Glutamatergic neuron (in vitro differentiated cells): ENCODE measurements around the gene KIAA0232. TPM values are rescaled to one million over a fixed set of nuclear protein-coding genes. Genes with fewer than 3 reads are reported as not detected.

ENCODE experiments used
- DNase-seq: peaks from one replicate; pipeline ENCODE4 v3.0.0; 2022
- H3K27ac Mint-ChIP-seq: one replicate; pipeline ENCODE4 v1.8.0; 2020; ENCODE audit warnings: mild to moderate bottlenecking, mixed read lengths, inconsistent platforms; ENCODE audit not compliant: unreplicated experiment
- H3K27me3 Mint-ChIP-seq: one replicate; pipeline ENCODE4 v1.8.0; 2020; ENCODE audit warnings: mild to moderate bottlenecking, moderate library complexity, mixed read lengths, inconsistent platforms; ENCODE audit not compliant: unreplicated experiment
- H3K36me3 Mint-ChIP-seq: one replicate; pipeline ENCODE4 v1.8.0; 2020; ENCODE audit warnings: mild to moderate bottlenecking, mixed read lengths, inconsistent platforms; ENCODE audit not compliant: unreplicated experiment
- H3K4me1 Mint-ChIP-seq: one replicate; pipeline ENCODE4 v1.8.0; 2020; ENCODE audit warnings: mild to moderate bottlenecking, low read depth, mixed read lengths, inconsistent platforms; ENCODE audit not compliant: unreplicated experiment
- H3K4me3 Mint-ChIP-seq: one replicate; pipeline ENCODE4 v1.8.0; 2020; ENCODE audit warnings: mild to moderate bottlenecking, mixed read lengths, inconsistent platforms; ENCODE audit not compliant: unreplicated experiment
- H3K9me3 Mint-ChIP-seq: one replicate; pipeline ENCODE4 v1.8.0; 2020; ENCODE audit warnings: mild to moderate bottlenecking, moderate library complexity, mixed read lengths, inconsistent platforms; ENCODE audit not compliant: unreplicated experiment
- total RNA-seq: library from RNA; stranded (reverse); fragmentation: NEBNext Ultra II Directional; extraction: Animal tissue kit (Norgen Biotek cat#: 25700); gene quantifications from one replicate; pipeline ENCODE4 v1.2.1, GENCODE V29; 2021; ENCODE audit not compliant: unreplicated experiment
- TF ChIP-seq, protein P1 (sequence below): fragments of 200-600 bp; sonication (generic); IDR thresholded peaks from one replicate; pipeline ENCODE4 v1.5.0; 2021; ENCODE audit not compliant: partially characterized antibody, unreplicated experiment

Gene KIAA0232
- total RNA-seq, 1 donor from 2014 or later = 64.4 TPM

DNA sequence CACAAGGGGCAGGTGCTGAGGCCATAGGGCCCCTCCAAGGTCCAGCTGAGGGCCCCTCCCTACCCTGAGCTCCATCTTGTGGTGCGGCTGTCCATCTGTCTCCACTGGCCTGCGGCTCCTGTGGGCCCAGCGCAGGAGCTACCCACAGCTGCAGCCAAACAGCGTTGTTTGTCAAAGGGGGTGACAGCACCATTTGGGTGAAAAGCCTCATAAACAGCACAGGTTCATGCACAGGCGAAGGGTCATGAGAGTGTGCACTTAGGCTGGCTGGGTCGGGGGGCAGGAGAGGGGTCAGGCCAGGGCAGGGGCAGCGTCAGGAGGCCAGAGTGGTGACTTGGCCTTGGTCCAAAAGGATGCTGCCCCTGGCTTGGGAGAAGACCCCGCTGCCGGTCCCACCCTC lies 34.2 kb upstream of the KIAA0232 start:
- TF ChIP-seq, protein P1, sequence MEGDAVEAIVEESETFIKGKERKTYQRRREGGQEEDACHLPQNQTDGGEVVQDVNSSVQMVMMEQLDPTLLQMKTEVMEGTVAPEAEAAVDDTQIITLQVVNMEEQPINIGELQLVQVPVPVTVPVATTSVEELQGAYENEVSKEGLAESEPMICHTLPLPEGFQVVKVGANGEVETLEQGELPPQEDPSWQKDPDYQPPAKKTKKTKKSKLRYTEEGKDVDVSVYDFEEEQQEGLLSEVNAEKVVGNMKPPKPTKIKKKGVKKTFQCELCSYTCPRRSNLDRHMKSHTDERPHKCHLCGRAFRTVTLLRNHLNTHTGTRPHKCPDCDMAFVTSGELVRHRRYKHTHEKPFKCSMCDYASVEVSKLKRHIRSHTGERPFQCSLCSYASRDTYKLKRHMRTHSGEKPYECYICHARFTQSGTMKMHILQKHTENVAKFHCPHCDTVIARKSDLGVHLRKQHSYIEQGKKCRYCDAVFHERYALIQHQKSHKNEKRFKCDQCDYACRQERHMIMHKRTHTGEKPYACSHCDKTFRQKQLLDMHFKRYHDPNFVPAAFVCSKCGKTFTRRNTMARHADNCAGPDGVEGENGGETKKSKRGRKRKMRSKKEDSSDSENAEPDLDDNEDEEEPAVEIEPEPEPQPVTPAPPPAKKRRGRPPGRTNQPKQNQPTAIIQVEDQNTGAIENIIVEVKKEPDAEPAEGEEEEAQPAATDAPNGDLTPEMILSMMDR = no peak
- Mint-ChIP-seq H3K27me3 (no peaks in the 10 kb centered on the region), H3K9me3 (peaks cover 2% of the 10 kb centered on the region), H3K27ac (no peak overlapping the region), H3K36me3 (no peaks in the 10 kb centered on the region), H3K4me3 (no peak overlapping the region), H3K4me1 (peaks cover 5% of the 10 kb centered on the region)
- no peak for DNase-seq

DNA sequence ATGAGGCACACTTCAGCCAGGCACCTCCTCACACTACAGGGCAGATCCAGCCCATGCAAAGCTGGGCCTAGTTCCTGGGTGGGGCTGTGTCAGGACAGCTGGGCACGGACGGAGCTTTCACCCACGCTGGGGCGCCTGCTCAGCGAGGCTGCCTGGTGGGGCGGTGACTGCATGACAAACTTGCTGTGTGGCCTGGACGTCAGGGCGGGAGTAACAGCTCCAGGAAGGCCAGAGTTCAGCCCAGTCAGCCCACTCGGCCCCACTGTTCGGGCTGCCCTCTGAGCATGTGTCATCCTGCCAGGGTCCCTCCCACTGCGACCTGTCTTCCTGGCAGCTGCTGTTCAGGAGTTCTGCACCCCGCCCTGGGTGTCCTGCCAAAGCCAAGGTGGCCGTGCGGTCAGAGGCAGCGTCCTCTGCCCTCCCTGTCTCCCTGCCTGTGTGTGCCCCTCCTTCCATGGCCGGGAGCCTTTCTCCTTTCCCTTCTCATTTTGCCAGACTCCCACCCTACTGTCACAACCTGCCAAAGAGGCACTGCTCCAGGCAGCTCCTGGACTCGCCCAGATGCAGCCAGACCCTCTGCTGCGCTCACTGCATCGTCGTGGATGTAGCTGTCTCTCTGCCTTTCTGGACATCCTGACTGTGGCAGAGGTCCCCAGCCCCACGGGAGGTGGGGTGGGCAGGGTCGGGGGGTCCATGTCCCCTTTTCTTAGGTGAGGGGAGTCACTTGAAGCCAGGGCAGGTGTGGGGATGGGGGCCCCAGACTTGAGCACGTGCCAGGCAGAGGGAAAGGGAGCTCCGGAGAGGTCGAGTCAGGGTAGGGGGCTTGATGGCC lies 33.0 kb upstream of the KIAA0232 start:
- Mint-ChIP-seq H3K27ac (no peak overlapping the region), H3K36me3 (no peaks in the 10 kb centered on the region), H3K4me1 (peaks cover 5% of the 10 kb centered on the region), H3K27me3 (no peaks in the 10 kb centered on the region), H3K9me3 (peaks cover 2% of the 10 kb centered on the region), H3K4me3 (no peak overlapping the region)
- TF ChIP-seq, protein P1 = no peak
- DNase-seq = no peak

DNA sequence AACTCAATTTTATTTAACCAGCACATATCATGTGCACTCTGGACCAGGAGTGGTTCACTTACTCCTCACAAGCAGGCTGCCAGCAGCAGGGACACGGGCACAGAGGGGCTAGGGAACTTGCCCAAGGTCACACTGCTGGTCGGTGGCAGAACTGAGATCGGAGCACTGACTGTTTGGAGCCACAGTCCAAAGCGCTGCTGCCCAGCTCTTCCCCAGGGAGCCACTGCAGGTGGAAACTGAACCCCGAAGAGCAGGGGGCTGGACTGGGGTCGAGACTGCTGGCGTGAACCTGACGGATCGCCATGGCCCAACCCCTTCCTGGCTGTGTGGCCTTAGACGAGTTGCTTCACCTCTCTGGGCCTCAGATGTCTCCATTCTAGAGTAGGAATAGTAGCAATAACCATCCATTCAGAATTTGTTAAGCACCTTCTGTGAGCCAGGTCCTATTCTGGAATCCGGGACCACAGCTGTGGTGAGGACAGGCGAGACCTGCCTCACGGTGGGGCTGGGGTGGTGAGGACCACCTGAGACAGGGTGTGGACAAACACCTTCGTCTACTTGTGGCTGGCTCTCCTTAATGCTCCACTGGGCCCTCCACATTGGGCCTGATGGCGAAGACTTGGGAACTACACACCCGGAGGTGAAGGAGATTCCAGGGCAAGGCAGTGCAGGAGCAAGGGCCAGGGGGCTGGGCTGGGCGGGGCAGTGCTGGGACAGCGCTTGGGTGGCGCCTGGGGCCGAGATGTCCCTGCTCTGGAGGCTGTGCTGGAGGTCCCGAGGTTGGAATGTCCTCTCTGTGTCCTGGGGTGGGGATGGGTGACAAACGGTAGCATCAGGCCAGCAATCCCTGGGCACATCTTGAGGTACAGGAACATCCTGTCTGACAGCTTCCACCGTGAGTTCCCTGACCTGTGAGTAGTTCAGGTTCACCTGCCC lies 32.0 kb upstream of the KIAA0232 start:
- H3K9me3 Mint-ChIP-seq = peaks cover 5% of the 10 kb centered on the region
- H3K36me3 Mint-ChIP-seq = no peaks in the 10 kb centered on the region
- no peaks in the 10 kb centered on the region for H3K27me3 Mint-ChIP-seq
- no peak overlapping the region for H3K4me3 Mint-ChIP-seq
- TF ChIP-seq, protein P1 = no peak
- DNase-seq = no peak
- H3K4me1 Mint-ChIP-seq = peaks cover 9% of the 10 kb centered on the region
- H3K27ac Mint-ChIP-seq = no peak overlapping the region

DNA sequence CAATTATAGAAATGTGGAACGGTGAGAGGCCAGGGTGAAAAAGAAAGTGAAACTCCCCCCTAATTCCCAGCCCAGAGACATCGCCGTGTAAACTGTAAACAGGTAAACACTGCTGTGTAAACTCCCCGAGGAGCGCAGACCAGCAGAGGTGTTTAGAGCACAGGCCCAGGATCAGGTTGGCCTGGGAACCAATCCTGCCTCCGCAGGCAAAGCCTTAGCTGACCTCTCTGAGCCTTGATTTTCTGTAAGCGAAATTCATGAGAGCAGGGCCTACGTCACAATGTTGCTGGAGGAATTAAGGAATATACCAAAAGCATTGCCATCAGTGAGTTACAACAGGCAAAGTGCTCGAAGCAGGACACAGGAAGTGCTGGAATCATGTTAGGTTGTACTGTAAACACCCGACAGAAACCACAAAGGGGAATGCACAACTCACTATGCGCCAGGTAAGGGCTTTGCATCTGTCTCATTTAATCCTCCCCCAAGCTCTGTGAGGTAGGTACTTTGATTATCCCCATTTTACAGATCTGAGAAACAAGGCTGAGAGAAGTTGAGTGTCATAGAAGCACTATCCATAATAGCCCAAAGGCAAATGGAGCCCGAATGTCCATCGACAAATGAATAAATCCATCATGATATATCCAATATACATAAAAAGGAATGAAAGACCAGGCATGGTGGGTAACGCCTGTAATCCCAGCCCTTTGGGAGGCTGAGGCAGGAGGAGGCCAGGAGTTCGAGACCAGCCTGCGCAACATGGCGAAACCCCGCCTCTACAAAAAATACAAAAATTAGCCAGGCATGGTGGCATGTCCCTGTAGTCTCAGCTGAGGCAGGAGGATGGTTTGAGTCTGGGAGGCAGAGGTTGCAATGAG lies 30.7 kb upstream of the KIAA0232 start:
- peak overlapping the region; percentile 57 for H3K27ac Mint-ChIP-seq
- DNase-seq = no peak
- H3K4me3 Mint-ChIP-seq = no peak overlapping the region
- H3K9me3 Mint-ChIP-seq = peaks cover 5% of the 10 kb centered on the region
- no peaks in the 10 kb centered on the region for H3K36me3 Mint-ChIP-seq
- H3K27me3 Mint-ChIP-seq = no peaks in the 10 kb centered on the region
- TF ChIP-seq, protein P1 = no peak
- peaks cover 3% of the 10 kb centered on the region for H3K4me1 Mint-ChIP-seq
